ENCODE measurements around the gene PPBP.

The PPBP gene

GRCh38 chr4:74018116-74018515, 30.1 kb upstream of the PPBP start:
- Histone ChIP-seq H3K4me3 (ENCODE audit: insufficient read depth, low read depth, low read length, poor library complexity, severe bottlenecking) (no peak overlapping the region), H3K9me3 (ENCODE audit: control insufficient read depth, low read length) (no peaks in the 10 kb centered on the region), H3K4me1 (ENCODE audit: control insufficient read depth, insufficient read depth, low read length, poor library complexity, severe bottlenecking) (no peaks in the 10 kb centered on the region), H3K36me3 (ENCODE audit: control insufficient read depth, insufficient read depth, low read length) (no peaks in the 10 kb centered on the region), H3K27me3 (replicated peaks; ENCODE audit: control insufficient read depth, insufficient read depth, low read length, poor library complexity, severe bottlenecking) (no peaks in the 10 kb centered on the region), H3K27ac (ENCODE audit: insufficient read depth, low read length, poor library complexity, severe bottlenecking) (no peak overlapping the region)
- no peak for DNase-seq

- Histone ChIP-seq H3K4me1 (ENCODE audit: control insufficient read depth, insufficient read depth, low read length, poor library complexity, severe bottlenecking) (no peaks in the 10 kb centered on the region), H3K9me3 (ENCODE audit: control insufficient read depth, low read length) (no peaks in the 10 kb centered on the region), H3K36me3 (ENCODE audit: control insufficient read depth, insufficient read depth, low read length) (no peaks in the 10 kb centered on the region), H3K27me3 (replicated peaks; ENCODE audit: control insufficient read depth, insufficient read depth, low read length, poor library complexity, severe bottlenecking) (no peaks in the 10 kb centered on the region), H3K4me3 (ENCODE audit: insufficient read depth, low read depth, low read length, poor library complexity, severe bottlenecking) (no peak overlapping the region), H3K27ac (ENCODE audit: insufficient read depth, low read length, poor library complexity, severe bottlenecking) (no peak overlapping the region)
- DNase-seq, result no peak
Observed at GRCh38 chr4:74016068-74016467, 28.1 kb upstream of the PPBP start.

DNA sequence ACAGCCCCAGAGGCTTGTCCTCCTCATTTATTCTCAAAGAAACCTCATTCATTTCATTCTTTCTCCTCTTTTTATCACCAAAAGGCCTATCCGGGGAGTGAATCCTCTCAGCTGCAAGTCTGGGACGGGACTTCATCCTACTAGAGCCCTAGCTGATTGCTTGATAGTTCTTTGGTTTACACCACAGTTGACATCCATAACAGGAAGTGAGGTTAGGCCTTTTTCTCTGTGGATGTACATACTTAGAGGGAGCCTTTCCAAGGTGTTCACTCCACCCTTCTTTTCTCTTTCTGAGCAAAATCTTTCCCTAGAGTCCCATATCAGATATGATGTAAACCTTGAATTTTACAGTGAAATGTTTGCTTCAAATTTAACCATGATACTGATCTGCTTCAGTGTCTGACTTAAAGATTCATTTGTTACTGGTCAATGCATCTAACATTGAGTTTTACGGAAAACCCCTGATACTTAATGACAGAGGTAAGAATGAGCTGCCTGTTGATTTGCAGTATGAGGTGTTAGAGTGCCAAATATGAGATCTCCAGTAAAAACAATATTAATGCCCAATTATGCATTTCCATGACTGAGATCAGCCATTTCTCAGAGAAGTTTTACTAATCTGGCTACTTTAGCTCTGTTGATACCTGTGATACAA, 27.3 kb upstream of the PPBP start:
- no peak for DNase-seq
- Histone ChIP-seq H3K4me1 (ENCODE audit: control insufficient read depth, insufficient read depth, low read length, poor library complexity, severe bottlenecking) (no peaks in the 10 kb centered on the region), H3K36me3 (ENCODE audit: control insufficient read depth, insufficient read depth, low read length) (no peaks in the 10 kb centered on the region), H3K4me3 (ENCODE audit: insufficient read depth, low read depth, low read length, poor library complexity, severe bottlenecking) (no peak overlapping the region), H3K27ac (ENCODE audit: insufficient read depth, low read length, poor library complexity, severe bottlenecking) (no peak overlapping the region), H3K27me3 (replicated peaks; ENCODE audit: control insufficient read depth, insufficient read depth, low read length, poor library complexity, severe bottlenecking) (no peaks in the 10 kb centered on the region), H3K9me3 (ENCODE audit: control insufficient read depth, low read length) (no peaks in the 10 kb centered on the region)

DNA sequence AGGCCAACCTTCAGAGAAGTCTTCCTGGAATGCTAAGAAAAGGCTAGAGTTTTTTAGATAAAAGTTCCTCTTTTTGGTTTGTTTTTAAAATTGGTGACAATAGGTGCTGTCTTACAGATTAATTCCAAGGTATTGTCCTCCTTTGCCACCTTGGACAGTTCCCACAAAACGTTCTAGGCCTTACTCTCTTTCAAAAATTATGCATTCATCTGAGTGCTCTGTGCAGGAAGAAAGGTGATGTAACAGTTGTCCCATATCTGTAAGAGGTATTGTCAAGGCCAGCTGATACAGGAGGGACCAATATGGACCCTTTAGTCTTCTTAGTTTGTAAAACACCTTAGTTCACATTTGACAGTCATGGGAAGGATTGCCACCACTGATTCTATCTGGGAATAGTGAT, 26.3 kb upstream of the PPBP start:
- Histone ChIP-seq H3K36me3 (ENCODE audit: control insufficient read depth, insufficient read depth, low read length) (no peaks in the 10 kb centered on the region), H3K4me3 (ENCODE audit: insufficient read depth, low read depth, low read length, poor library complexity, severe bottlenecking) (no peak overlapping the region), H3K27ac (ENCODE audit: insufficient read depth, low read length, poor library complexity, severe bottlenecking) (no peak overlapping the region), H3K9me3 (ENCODE audit: control insufficient read depth, low read length) (no peaks in the 10 kb centered on the region), H3K4me1 (ENCODE audit: control insufficient read depth, insufficient read depth, low read length, poor library complexity, severe bottlenecking) (no peaks in the 10 kb centered on the region), H3K27me3 (replicated peaks; ENCODE audit: control insufficient read depth, insufficient read depth, low read length, poor library complexity, severe bottlenecking) (no peaks in the 10 kb centered on the region)
- DNase-seq, result no peak

- Histone ChIP-seq H3K9me3 (ENCODE audit: control insufficient read depth, low read length) (no peaks in the 10 kb centered on the region), H3K27me3 (replicated peaks; ENCODE audit: control insufficient read depth, insufficient read depth, low read length, poor library complexity, severe bottlenecking) (no peaks in the 10 kb centered on the region), H3K36me3 (ENCODE audit: control insufficient read depth, insufficient read depth, low read length) (no peaks in the 10 kb centered on the region), H3K4me3 (ENCODE audit: insufficient read depth, low read depth, low read length, poor library complexity, severe bottlenecking) (no peak overlapping the region), H3K4me1 (ENCODE audit: control insufficient read depth, insufficient read depth, low read length, poor library complexity, severe bottlenecking) (no peaks in the 10 kb centered on the region), H3K27ac (ENCODE audit: insufficient read depth, low read length, poor library complexity, severe bottlenecking) (no peak overlapping the region)
- DNase-seq, result no peak
Observed at GRCh38 chr4:74013264-74013663, 25.3 kb upstream of the PPBP start.

GRCh38 chr4:74012130-74012529, 24.1 kb upstream of the PPBP start:
- no peaks in the 10 kb centered on the region for H3K9me3 ChIP-seq (ENCODE audit: control insufficient read depth, low read length)
- no peak overlapping the region for H3K27ac ChIP-seq (ENCODE audit: insufficient read depth, low read length, poor library complexity, severe bottlenecking)
- H3K27me3 ChIP-seq (replicated peaks; ENCODE audit: control insufficient read depth, insufficient read depth, low read length, poor library complexity, severe bottlenecking), result no peaks in the 10 kb centered on the region
- no peak overlapping the region for H3K4me3 ChIP-seq (ENCODE audit: insufficient read depth, low read depth, low read length, poor library complexity, severe bottlenecking)
- DNase-seq, result no peak
- no peaks in the 10 kb centered on the region for H3K36me3 ChIP-seq (ENCODE audit: control insufficient read depth, insufficient read depth, low read length)
- H3K4me1 ChIP-seq (ENCODE audit: control insufficient read depth, insufficient read depth, low read length, poor library complexity, severe bottlenecking), result no peaks in the 10 kb centered on the region

- Histone ChIP-seq H3K9me3 (ENCODE audit: control insufficient read depth, low read length) (no peaks in the 10 kb centered on the region), H3K27ac (ENCODE audit: insufficient read depth, low read length, poor library complexity, severe bottlenecking) (no peak overlapping the region), H3K36me3 (ENCODE audit: control insufficient read depth, insufficient read depth, low read length) (no peaks in the 10 kb centered on the region), H3K4me3 (ENCODE audit: insufficient read depth, low read depth, low read length, poor library complexity, severe bottlenecking) (no peak overlapping the region), H3K27me3 (replicated peaks; ENCODE audit: control insufficient read depth, insufficient read depth, low read length, poor library complexity, severe bottlenecking) (no peaks in the 10 kb centered on the region), H3K4me1 (ENCODE audit: control insufficient read depth, insufficient read depth, low read length, poor library complexity, severe bottlenecking) (no peaks in the 10 kb centered on the region)
- DNase-seq, result no peak
Observed at GRCh38 chr4:74009307-74009706, 21.3 kb upstream of the PPBP start.

DNA sequence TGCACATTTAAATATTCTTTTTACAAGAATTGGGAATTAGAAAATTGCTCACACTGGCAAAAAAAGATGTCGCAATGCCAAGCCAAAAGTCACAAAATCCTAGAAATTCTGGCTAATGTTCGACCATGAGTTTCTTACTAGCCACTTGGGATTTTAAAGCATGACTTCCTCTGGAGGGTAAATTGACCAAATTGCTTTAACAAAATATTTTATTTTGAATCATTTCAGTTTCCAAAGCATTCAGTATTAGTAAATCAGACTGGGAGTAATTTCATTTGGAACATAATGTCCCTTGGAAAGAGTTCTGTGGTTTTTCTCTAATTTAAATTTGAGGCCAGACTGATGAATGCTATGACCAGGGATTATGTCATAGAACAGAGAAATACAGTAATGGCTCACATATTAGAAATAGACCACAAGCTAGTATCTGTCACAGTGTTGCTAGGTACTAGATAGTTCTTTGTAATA, 18.1 kb upstream of the PPBP start:
- no peak for DNase-seq
- H3K4me1 ChIP-seq (ENCODE audit: control insufficient read depth, insufficient read depth, low read length, poor library complexity, severe bottlenecking), result no peaks in the 10 kb centered on the region
- no peak overlapping the region for H3K27ac ChIP-seq (ENCODE audit: insufficient read depth, low read length, poor library complexity, severe bottlenecking)
- no peaks in the 10 kb centered on the region for H3K9me3 ChIP-seq (ENCODE audit: control insufficient read depth, low read length)
- no peak overlapping the region for H3K4me3 ChIP-seq (ENCODE audit: insufficient read depth, low read depth, low read length, poor library complexity, severe bottlenecking)
- H3K36me3 ChIP-seq (ENCODE audit: control insufficient read depth, insufficient read depth, low read length), result no peaks in the 10 kb centered on the region
- H3K27me3 ChIP-seq (replicated peaks; ENCODE audit: control insufficient read depth, insufficient read depth, low read length, poor library complexity, severe bottlenecking), result no peaks in the 10 kb centered on the region

DNA sequence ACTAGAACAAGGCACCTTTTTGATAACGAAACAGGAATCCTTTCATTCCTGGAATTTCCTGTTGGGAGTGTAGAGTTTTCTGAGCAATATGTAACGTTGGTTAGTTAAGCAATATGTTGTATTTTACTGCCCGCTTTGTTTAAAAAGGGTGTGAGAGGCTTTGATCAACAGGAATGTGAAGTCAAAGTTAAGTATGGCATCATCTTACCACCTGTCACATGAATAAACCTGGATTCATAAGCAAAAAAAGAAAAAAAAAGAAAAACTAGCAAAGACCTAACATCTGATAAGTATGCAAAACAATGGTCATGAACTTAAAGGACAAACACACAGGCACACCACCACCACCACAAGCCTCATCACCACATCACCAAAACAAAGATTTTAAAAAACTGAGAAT, 17.5 kb upstream of the PPBP start:
- H3K4me1 ChIP-seq (ENCODE audit: control insufficient read depth, insufficient read depth, low read length, poor library complexity, severe bottlenecking), result no peaks in the 10 kb centered on the region
- H3K9me3 ChIP-seq (ENCODE audit: control insufficient read depth, low read length), result no peaks in the 10 kb centered on the region
- no peaks in the 10 kb centered on the region for H3K27me3 ChIP-seq (replicated peaks; ENCODE audit: control insufficient read depth, insufficient read depth, low read length, poor library complexity, severe bottlenecking)
- no peak overlapping the region for H3K27ac ChIP-seq (ENCODE audit: insufficient read depth, low read length, poor library complexity, severe bottlenecking)
- no peak overlapping the region for H3K4me3 ChIP-seq (ENCODE audit: insufficient read depth, low read depth, low read length, poor library complexity, severe bottlenecking)
- DNase-seq, result no peak
- H3K36me3 ChIP-seq (ENCODE audit: control insufficient read depth, insufficient read depth, low read length), result no peaks in the 10 kb centered on the region

DNA sequence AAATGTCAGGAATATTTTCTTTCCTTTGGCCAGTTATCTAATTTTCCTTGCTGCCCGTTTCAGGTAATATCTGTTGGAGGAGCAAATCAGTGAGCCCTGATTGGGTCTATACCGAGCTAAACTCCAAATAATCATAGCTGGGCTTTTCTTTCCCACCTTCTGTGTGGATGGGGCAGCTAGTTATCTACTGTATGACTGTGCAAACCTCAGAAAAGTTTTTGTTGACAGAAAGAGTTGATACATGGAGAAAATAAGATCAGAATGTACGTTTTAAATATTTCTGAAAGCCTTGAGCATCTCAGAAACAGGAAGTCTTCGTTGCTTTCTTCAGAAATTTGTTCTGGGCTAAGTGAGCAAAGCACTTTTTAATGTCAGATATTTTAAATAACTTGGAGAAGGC, 16.7 kb upstream of the PPBP start:
- H3K4me1 ChIP-seq (ENCODE audit: control insufficient read depth, insufficient read depth, low read length, poor library complexity, severe bottlenecking), result no peaks in the 10 kb centered on the region
- no peak overlapping the region for H3K27ac ChIP-seq (ENCODE audit: insufficient read depth, low read length, poor library complexity, severe bottlenecking)
- H3K9me3 ChIP-seq (ENCODE audit: control insufficient read depth, low read length), result no peaks in the 10 kb centered on the region
- H3K27me3 ChIP-seq (replicated peaks; ENCODE audit: control insufficient read depth, insufficient read depth, low read length, poor library complexity, severe bottlenecking), result no peaks in the 10 kb centered on the region
- DNase-seq, result no peak
- no peaks in the 10 kb centered on the region for H3K36me3 ChIP-seq (ENCODE audit: control insufficient read depth, insufficient read depth, low read length)
- H3K4me3 ChIP-seq (ENCODE audit: insufficient read depth, low read depth, low read length, poor library complexity, severe bottlenecking), result no peak overlapping the region

Data from effector memory CD4-positive, alpha-beta T cell (primary cell).